HL-60 (cell line): ENCODE results near the gene GIMAP1.
"Not testable (repeated sequence)": the region's sequence is repeated elsewhere in the genome, so short reads cannot be mapped to it uniquely, and the experiment has no call there.

Source experiments
- GABPA ChIP-seq: IDR thresholded peaks from 2 replicates; pipeline ENCODE4 v1.6.1; 2012; ENCODE audit warnings: low read depth
- POLR2AphosphoS5 ChIP-seq: IDR thresholded peaks from 2 replicates; pipeline ENCODE4 v1.6.1; 2012; ENCODE audit warnings: low read depth
- SPI1 ChIP-seq: IDR thresholded peaks from 2 replicates; pipeline ENCODE4 v1.6.1; 2012; ENCODE audit warnings: low read depth, mild to moderate bottlenecking, borderline replicate concordance
- TF ChIP-seq, protein P1 (sequence below): IDR thresholded peaks from one replicate; pipeline ENCODE4 v1.5.1; 2011; ENCODE audit warnings: low read length, control low read depth, inconsistent platforms; ENCODE audit not compliant: insufficient read depth
- TF ChIP-seq, protein P2 (sequence below): IDR thresholded peaks from 2 replicates; pipeline ENCODE4 v1.6.1; 2012; ENCODE audit warnings: low read depth; ENCODE audit not compliant: insufficient replicate concordance

GRCh38 chr7:150680364-150680763 is 36.0 kb upstream of the GIMAP1 start:
- TF ChIP-seq, protein P1, sequence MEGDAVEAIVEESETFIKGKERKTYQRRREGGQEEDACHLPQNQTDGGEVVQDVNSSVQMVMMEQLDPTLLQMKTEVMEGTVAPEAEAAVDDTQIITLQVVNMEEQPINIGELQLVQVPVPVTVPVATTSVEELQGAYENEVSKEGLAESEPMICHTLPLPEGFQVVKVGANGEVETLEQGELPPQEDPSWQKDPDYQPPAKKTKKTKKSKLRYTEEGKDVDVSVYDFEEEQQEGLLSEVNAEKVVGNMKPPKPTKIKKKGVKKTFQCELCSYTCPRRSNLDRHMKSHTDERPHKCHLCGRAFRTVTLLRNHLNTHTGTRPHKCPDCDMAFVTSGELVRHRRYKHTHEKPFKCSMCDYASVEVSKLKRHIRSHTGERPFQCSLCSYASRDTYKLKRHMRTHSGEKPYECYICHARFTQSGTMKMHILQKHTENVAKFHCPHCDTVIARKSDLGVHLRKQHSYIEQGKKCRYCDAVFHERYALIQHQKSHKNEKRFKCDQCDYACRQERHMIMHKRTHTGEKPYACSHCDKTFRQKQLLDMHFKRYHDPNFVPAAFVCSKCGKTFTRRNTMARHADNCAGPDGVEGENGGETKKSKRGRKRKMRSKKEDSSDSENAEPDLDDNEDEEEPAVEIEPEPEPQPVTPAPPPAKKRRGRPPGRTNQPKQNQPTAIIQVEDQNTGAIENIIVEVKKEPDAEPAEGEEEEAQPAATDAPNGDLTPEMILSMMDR: not testable (repeated sequence)
- TF ChIP-seq POLR2AphosphoS5, SPI1, GABPA: not testable (repeated sequence)
- TF ChIP-seq, protein P2, sequence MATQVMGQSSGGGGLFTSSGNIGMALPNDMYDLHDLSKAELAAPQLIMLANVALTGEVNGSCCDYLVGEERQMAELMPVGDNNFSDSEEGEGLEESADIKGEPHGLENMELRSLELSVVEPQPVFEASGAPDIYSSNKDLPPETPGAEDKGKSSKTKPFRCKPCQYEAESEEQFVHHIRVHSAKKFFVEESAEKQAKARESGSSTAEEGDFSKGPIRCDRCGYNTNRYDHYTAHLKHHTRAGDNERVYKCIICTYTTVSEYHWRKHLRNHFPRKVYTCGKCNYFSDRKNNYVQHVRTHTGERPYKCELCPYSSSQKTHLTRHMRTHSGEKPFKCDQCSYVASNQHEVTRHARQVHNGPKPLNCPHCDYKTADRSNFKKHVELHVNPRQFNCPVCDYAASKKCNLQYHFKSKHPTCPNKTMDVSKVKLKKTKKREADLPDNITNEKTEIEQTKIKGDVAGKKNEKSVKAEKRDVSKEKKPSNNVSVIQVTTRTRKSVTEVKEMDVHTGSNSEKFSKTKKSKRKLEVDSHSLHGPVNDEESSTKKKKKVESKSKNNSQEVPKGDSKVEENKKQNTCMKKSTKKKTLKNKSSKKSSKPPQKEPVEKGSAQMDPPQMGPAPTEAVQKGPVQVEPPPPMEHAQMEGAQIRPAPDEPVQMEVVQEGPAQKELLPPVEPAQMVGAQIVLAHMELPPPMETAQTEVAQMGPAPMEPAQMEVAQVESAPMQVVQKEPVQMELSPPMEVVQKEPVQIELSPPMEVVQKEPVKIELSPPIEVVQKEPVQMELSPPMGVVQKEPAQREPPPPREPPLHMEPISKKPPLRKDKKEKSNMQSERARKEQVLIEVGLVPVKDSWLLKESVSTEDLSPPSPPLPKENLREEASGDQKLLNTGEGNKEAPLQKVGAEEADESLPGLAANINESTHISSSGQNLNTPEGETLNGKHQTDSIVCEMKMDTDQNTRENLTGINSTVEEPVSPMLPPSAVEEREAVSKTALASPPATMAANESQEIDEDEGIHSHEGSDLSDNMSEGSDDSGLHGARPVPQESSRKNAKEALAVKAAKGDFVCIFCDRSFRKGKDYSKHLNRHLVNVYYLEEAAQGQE: not testable (repeated sequence)
